GM23338 (cell line): ENCODE measurements around the gene KPNA6. TPM values are rescaled to one million over a fixed set of nuclear protein-coding genes. Genes with fewer than 3 reads are reported as not detected.

Experiments
- ATAC-seq: fragments of 200-7000 bp; cut with Tn5 transposase; 3 replicates; pipeline ENCODE4 v1.9.1; 2020
- DNase-seq: peaks from one replicate; pipeline ENCODE4 v3.0.0-alpha.2; 2015; ENCODE audit warnings: low spot score
- H2AFZ ChIP-seq: fragments of 200-600 bp; sonication (generic); 2 replicates; pipeline ENCODE4 v1.8.0; 2016; ENCODE audit warnings: antibody characterized with exemption, mild to moderate bottlenecking, moderate library complexity
- H3F3A ChIP-seq: fragments of 200-600 bp; sonication (generic); replicated peaks from 2 replicates; pipeline ENCODE4 v1.8.0; 2017; ENCODE audit warnings: antibody characterized with exemption, mixed run types, low read depth
- H3K27ac ChIP-seq: fragments of 200-600 bp; sonication (generic); 2 replicates; pipeline ENCODE4 v1.6.1; 2016; ENCODE audit warnings: low read depth
- H3K27me3 ChIP-seq: fragments of 200-600 bp; sonication (generic); 2 replicates; pipeline ENCODE4 v1.8.0; 2016; ENCODE audit warnings: mild to moderate bottlenecking, mixed run types, moderate library complexity; ENCODE audit not compliant: insufficient read depth
- H3K36me3 ChIP-seq: fragments of 200-600 bp; sonication (generic); 2 replicates; pipeline ENCODE4 v1.8.0; 2016; ENCODE audit warnings: mild to moderate bottlenecking; ENCODE audit not compliant: insufficient read depth
- H3K4me1 ChIP-seq: fragments of 200-600 bp; sonication (generic); 2 replicates; pipeline ENCODE4 v1.8.0; 2016; ENCODE audit warnings: mild to moderate bottlenecking, moderate library complexity; ENCODE audit not compliant: insufficient read depth
- H3K4me2 ChIP-seq: fragments of 200-600 bp; sonication (generic); 2 replicates; pipeline ENCODE4 v1.7.1; 2017; ENCODE audit warnings: mixed run types
- H3K4me3 ChIP-seq: fragments of 200-600 bp; sonication (generic); 2 replicates; pipeline ENCODE4 v1.6.1; 2016; ENCODE audit warnings: mixed run types
- H3K79me2 ChIP-seq: fragments of 200-600 bp; sonication (generic); replicated peaks from 2 replicates; pipeline ENCODE4 v1.8.0; 2017; ENCODE audit warnings: mild to moderate bottlenecking; ENCODE audit not compliant: insufficient read depth
- H3K9me2 ChIP-seq: fragments of 200-600 bp; sonication (generic); 2 replicates; pipeline ENCODE4 v1.8.0; 2017; ENCODE audit not compliant: insufficient read depth
- H4K20me1 ChIP-seq: fragments of 200-600 bp; sonication (generic); replicated peaks from 2 replicates; pipeline ENCODE4 v1.8.0; 2017; ENCODE audit warnings: mild to moderate bottlenecking; ENCODE audit not compliant: insufficient read depth
- H3K27ac Mint-ChIP-seq: 2 replicates; pipeline ENCODE4 v1.8.0; 2020; ENCODE audit warnings: inconsistent platforms, mild to moderate bottlenecking, moderate library complexity, mixed read lengths
- H3K27me3 Mint-ChIP-seq: 3 replicates; pipeline ENCODE4 v1.8.0; 2022; ENCODE audit warnings: low read depth, mild to moderate bottlenecking, moderate library complexity, mixed read lengths, inconsistent platforms; ENCODE audit not compliant: insufficient read depth, poor library complexity
- H3K36me3 Mint-ChIP-seq: 3 replicates; pipeline ENCODE4 v1.8.0; 2021; ENCODE audit warnings: low read depth, mild to moderate bottlenecking, inconsistent platforms, moderate library complexity, mixed read lengths
- H3K4me1 Mint-ChIP-seq: 3 replicates; pipeline ENCODE4 v1.8.0; 2020; ENCODE audit warnings: mild to moderate bottlenecking, inconsistent platforms, mixed read lengths
- H3K4me3 Mint-ChIP-seq: 3 replicates; pipeline ENCODE4 v1.8.0; 2021; ENCODE audit warnings: moderate library complexity, mild to moderate bottlenecking, inconsistent platforms, mixed read lengths
- H3K9me3 Mint-ChIP-seq: 3 replicates; pipeline ENCODE4 v1.8.0; 2020; ENCODE audit warnings: moderate library complexity, mild to moderate bottlenecking, inconsistent platforms, mixed read lengths
- CTCF ChIP-seq, 2 experiments: fragments of 200-600 bp in 1 of 2; sonication (generic) in 1 of 2; conservative IDR thresholded peaks; 2 replicates each; pipeline versions ENCODE4 v1.5.1 to v1.6.1; 2016 to 2017; ENCODE audit warnings: antibody characterized with exemption in 2 of 2, low read depth in 2 of 2, mild to moderate bottlenecking in 2 of 2, moderate library complexity in 1 of 2
- JUNB ChIP-seq: IDR thresholded peaks from one replicate; pipeline ENCODE4 v1.6.1; 2016; ENCODE audit warnings: antibody characterized with exemption; ENCODE audit not compliant: unreplicated experiment
- POLR2AphosphoS5 ChIP-seq: IDR thresholded peaks from 2 replicates; pipeline ENCODE4 v1.6.1; 2016; ENCODE audit warnings: antibody characterized with exemption, low read depth
- REST ChIP-seq: IDR thresholded peaks from one replicate; pipeline ENCODE4 v1.6.1; 2018; ENCODE audit warnings: antibody characterized with exemption; ENCODE audit not compliant: unreplicated experiment
- STAT1 ChIP-seq: IDR thresholded peaks from one replicate; pipeline ENCODE4 v1.6.1; 2016; ENCODE audit warnings: antibody characterized with exemption; ENCODE audit not compliant: unreplicated experiment
- ZNF114 ChIP-seq: fragments of 250-450 bp; sonication (Bioruptor Pico); IDR thresholded peaks from 2 replicates; pipeline ENCODE4 v1.5.0; 2020; ENCODE audit warnings: mild to moderate bottlenecking, moderate library complexity
- ZNF331 ChIP-seq: fragments of 250-450 bp; sonication (Bioruptor Pico); IDR thresholded peaks from 2 replicates; pipeline ENCODE4 v1.5.0; 2020; ENCODE audit warnings: low read depth, mild to moderate bottlenecking, moderate library complexity
- ZNF462 ChIP-seq: fragments of 250-450 bp; sonication (Bioruptor Pico); IDR thresholded peaks from 2 replicates; pipeline ENCODE4 v1.5.0; 2020; ENCODE audit warnings: mild to moderate bottlenecking, moderate library complexity
- polyA plus RNA-seq: library from polyadenylated mRNA; unstranded; fragments of >200 nt; fragmentation: Nextera tagmentation; extraction: Ambion mirVana; gene quantifications from 2 replicates; pipeline ENCODE4 v1.2.1, GENCODE V29; 2016
- total RNA-seq: library from RNA; depleted of rRNA; stranded (reverse); fragments of >200 nt; shearing (Covaris generic); gene quantifications from 2 replicates; pipeline ENCODE4 v1.2.3, GENCODE V29; 2014

The KPNA6 gene
- total and polyA plus RNA-seq, 2 experiments from 2014 or later: 28.6 to 72.2 TPM

- Mint-ChIP-seq H3K36me3 (peaks cover 24% of the 10 kb centered on the region), H3K4me1 (peaks cover 4% of the 10 kb centered on the region), H3K27me3 (peaks cover 9% of the 10 kb centered on the region), H3K9me3 (no peaks in the 10 kb centered on the region), H3K4me3 (no peak overlapping the region), H3K27ac (no peak overlapping the region)
- peak overlapping the region; percentile 53; the same call in 1 of the 2 replicates for H3K27ac ChIP-seq
- TF ChIP-seq JUNB: no peak
- peak; percentile 83 to 92 for TF ChIP-seq CTCF (conservative IDR thresholded peaks at IDR 0.05; ENCODE audit: low read depth in 2 of 2)
- no peak overlapping the region for H3K4me3 ChIP-seq
- peaks cover 4% of the 10 kb centered on the region; the same call in 1 of the 2 replicates for H3K4me1 ChIP-seq
- no peaks in the 10 kb centered on the region for H3K27me3 ChIP-seq
- H3K79me2 ChIP-seq: peaks cover 6% of the 10 kb centered on the region; the same call in 1 of the 2 replicates
- no peaks in the 10 kb centered on the region for H4K20me1 ChIP-seq
- no peaks in the 10 kb centered on the region for H3K9me2 ChIP-seq
- ATAC-seq (peak; percentile 97), DNase-seq (peak; percentile 90)
- no peaks in the 10 kb centered on the region for H3F3A ChIP-seq
- no peak overlapping the region for H2AFZ ChIP-seq
- no peak overlapping the region for H3K4me2 ChIP-seq
- no peaks in the 10 kb centered on the region for H3K36me3 ChIP-seq
These were observed 108.0 kb downstream of the KPNA6 start for GRCh38 chr1:32215629-32216480.

- H3K27ac ChIP-seq: no peak overlapping the region
- H3K27me3 Mint-ChIP-seq: peaks cover 9% of the 10 kb centered on the region
- H4K20me1 ChIP-seq: no peaks in the 10 kb centered on the region
- TF ChIP-seq ZNF462 (no peak), REST (no peak), ZNF331 (no peak), POLR2AphosphoS5 (no peak), ZNF114 (CRISPR knock-in tag) (no peak), STAT1 (no peak)
These were observed 108.7 kb downstream of the KPNA6 start for GRCh38 chr1:32216566-32216965.

More at GRCh38 chr1:32216566-32216965, 108.7 kb downstream of the KPNA6 start:
- Histone ChIP-seq H3K27me3 (no peaks in the 10 kb centered on the region), H3F3A (no peaks in the 10 kb centered on the region), H3K4me2 (no peak overlapping the region), H3K9me2 (no peaks in the 10 kb centered on the region), H3K4me1 (peaks cover 10% of the 10 kb centered on the region), H3K79me2 (peaks cover 6% of the 10 kb centered on the region; the same call in 1 of the 2 replicates), H2AFZ (no peak overlapping the region), H3K4me3 (no peak overlapping the region), H3K36me3 (no peaks in the 10 kb centered on the region)
- H3K9me3 Mint-ChIP-seq: no peaks in the 10 kb centered on the region
- peaks cover 11% of the 10 kb centered on the region for H3K4me1 Mint-ChIP-seq
- DNase-seq: no peak
- peaks cover 24% of the 10 kb centered on the region for H3K36me3 Mint-ChIP-seq
- H3K4me3 Mint-ChIP-seq: no peak overlapping the region
- ATAC-seq: no peak
- H3K27ac Mint-ChIP-seq: no peak overlapping the region
